NCI-H1694 treated with DMSO at 0.1 percent for 48 hours (cell line): ENCODE measurements around the gene NLRX1.
"Not testable (repeated sequence)": the region's sequence is repeated elsewhere in the genome, so short reads cannot be mapped to it uniquely, and the experiment has no call there.

Source experiments
- DNase-seq: peaks from one replicate; lab custom pipeline; 2025; lab: John Stamatoyannopoulos, UW

The NLRX1 gene

GRCh38 chr11:119155733-119156492 lies 12.6 kb upstream of the NLRX1 start:
- no peak for DNase-seq

- no peak for DNase-seq
Measured at GRCh38 chr11:119156496-119156895, 12.0 kb upstream of the NLRX1 start.

- no peak for DNase-seq
Measured at GRCh38 chr11:119157063-119157462, 11.5 kb upstream of the NLRX1 start.

GRCh38 chr11:119158467-119158866 lies 10.1 kb upstream of the NLRX1 start:
- no peak for DNase-seq

GRCh38 chr11:119160151-119160550 lies 8.4 kb upstream of the NLRX1 start:
- no peak for DNase-seq

GRCh38 chr11:119161871-119162270 lies 6.7 kb upstream of the NLRX1 start:
- no peak for DNase-seq

- no peak for DNase-seq
Measured at GRCh38 chr11:119166368-119167076, 2.0 kb upstream of the NLRX1 start.

- not testable (repeated sequence) for DNase-seq
Measured at GRCh38 chr11:119167077-119167458, 1.5 kb upstream of the NLRX1 start.

GRCh38 chr11:119167933-119168332 lies 592 bp upstream of the NLRX1 start:
- no peak for DNase-seq

GRCh38 chr11:119169282-119169719 lies 776 bp downstream of the NLRX1 start:
- no peak for DNase-seq

GRCh38 chr11:119172513-119172912 lies 4.0 kb downstream of the NLRX1 start:
- DNase-seq: no peak

GRCh38 chr11:119173453-119173852 lies 4.9 kb downstream of the NLRX1 start:
- DNase-seq: no peak

GRCh38 chr11:119175493-119176077 lies 7.1 kb downstream of the NLRX1 start:
- no peak for DNase-seq

- DNase-seq: no peak
Measured at GRCh38 chr11:119178166-119178680, 9.7 kb downstream of the NLRX1 start.

- no peak for DNase-seq
Measured at GRCh38 chr11:119179342-119179741, 10.8 kb downstream of the NLRX1 start.

GRCh38 chr11:119179983-119180382 lies 11.5 kb downstream of the NLRX1 start:
- DNase-seq: no peak

GRCh38 chr11:119180729-119181676 lies 12.5 kb downstream of the NLRX1 start:
- no peak for DNase-seq

- no peak for DNase-seq
Measured at GRCh38 chr11:119181677-119182412, 13.3 kb downstream of the NLRX1 start.

GRCh38 chr11:119184399-119184798 lies 15.9 kb downstream of the NLRX1 start:
- DNase-seq: not testable (repeated sequence)

- no peak for DNase-seq
Measured at GRCh38 chr11:119185981-119186634, 17.6 kb downstream of the NLRX1 start.
